AG20443 (cell line): ENCODE measurements around the gene NFKBIA.
"Not testable (repeated sequence)": the region's sequence is repeated elsewhere in the genome, so short reads cannot be mapped to it uniquely, and the experiment has no call there.

ENCODE experiments used
- DNase-seq: peaks from one replicate; pipeline ENCODE4 v3.0.0; 2012; ENCODE audit warnings: low spot score, mixed read lengths

NFKBIA gene

DNA sequence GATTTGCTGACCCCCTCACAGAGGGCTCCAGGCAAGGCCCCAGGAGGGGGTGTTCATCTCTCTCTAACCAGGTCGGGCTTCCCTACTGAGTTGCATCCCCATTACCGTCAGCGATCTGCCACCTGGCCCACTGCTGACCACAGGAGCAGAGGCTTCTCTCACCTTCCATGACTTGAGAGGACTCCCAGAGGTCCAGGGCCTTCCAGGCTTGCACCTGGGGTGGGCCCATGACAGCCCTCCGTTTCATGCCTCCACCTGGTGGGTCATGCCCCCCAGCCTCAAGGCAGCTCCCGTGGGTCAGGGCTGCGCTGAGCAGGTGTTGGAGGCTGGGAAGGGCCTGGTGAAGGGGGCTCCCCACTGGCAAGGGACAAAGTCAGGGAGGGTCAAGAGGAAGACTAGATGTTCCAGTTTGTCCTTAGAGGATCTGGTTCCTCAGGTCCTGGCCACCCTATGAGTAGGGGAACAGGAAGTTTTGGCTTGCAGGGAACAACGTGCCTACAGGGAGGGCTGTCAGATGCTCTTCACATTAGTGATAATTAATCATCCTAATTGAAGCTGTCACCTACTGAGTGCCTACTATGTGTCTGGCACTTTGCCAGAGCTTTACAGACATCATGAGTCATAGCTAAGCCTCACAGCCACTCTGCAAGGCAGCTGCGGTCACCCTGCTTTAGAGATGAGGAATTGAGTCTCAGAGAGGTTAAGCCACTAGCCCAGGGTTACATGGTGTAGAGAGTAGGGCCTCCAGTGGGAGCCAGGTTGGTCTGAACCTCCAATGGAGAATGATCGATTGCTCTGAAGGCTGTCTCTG, 13.8 kb downstream of the NFKBIA start:
- no peak for DNase-seq

GRCh38 chr14:35389315-35389667, 15.3 kb downstream of the NFKBIA start:
- no peak for DNase-seq

GRCh38 chr14:35388656-35389314, 15.8 kb downstream of the NFKBIA start:
- DNase-seq, result no peak

- no peak for DNase-seq
Observed at GRCh38 chr14:35387713-35388579, 16.6 kb downstream of the NFKBIA start.

GRCh38 chr14:35387219-35387618, 17.3 kb downstream of the NFKBIA start:
- DNase-seq, result no peak

GRCh38 chr14:35386673-35387125, 17.9 kb downstream of the NFKBIA start:
- no peak for DNase-seq

- peak; percentile 90 for DNase-seq
Observed at GRCh38 chr14:35385042-35385839, 19.3 kb downstream of the NFKBIA start.

- DNase-seq, result peak; percentile 89
Observed at GRCh38 chr14:35384455-35385041, 20.0 kb downstream of the NFKBIA start.

GRCh38 chr14:35383569-35384454, 20.7 kb downstream of the NFKBIA start:
- DNase-seq, result no peak

- DNase-seq, result no peak
Observed at GRCh38 chr14:35380794-35381193, 23.8 kb downstream of the NFKBIA start.

DNA sequence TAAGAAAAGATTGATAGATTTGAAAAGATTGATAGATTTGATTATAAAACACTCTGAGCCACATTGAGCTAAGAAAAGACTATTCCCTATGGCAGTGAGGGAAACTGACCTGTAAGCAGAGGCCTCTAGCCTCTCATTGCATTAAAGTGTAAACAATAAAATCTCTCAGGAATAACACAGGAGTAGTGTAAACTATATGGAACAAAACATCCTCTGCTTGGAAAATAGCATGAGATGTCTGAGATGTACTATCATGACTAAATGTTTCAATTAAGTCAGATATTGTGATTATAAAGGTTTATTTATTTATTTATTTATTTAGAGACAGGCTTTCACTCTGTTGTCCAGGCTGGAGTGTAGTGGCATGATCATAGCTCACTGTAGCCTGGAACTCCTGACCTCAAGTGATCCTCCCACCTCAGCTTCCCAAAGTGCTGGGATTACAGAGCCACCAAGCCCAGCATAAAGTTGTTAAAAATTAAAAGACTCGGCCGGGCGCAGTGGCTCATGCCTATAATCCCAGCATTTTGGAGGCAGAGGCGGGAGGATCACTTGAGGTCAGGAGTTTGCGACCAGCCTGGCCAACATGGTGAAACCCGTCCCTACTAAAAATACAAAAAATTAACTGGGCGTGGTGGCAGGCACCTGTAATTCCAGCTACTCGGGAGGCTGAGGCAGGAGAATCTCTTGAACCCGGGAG, 25.2 kb downstream of the NFKBIA start:
- not testable (repeated sequence) for DNase-seq

DNA sequence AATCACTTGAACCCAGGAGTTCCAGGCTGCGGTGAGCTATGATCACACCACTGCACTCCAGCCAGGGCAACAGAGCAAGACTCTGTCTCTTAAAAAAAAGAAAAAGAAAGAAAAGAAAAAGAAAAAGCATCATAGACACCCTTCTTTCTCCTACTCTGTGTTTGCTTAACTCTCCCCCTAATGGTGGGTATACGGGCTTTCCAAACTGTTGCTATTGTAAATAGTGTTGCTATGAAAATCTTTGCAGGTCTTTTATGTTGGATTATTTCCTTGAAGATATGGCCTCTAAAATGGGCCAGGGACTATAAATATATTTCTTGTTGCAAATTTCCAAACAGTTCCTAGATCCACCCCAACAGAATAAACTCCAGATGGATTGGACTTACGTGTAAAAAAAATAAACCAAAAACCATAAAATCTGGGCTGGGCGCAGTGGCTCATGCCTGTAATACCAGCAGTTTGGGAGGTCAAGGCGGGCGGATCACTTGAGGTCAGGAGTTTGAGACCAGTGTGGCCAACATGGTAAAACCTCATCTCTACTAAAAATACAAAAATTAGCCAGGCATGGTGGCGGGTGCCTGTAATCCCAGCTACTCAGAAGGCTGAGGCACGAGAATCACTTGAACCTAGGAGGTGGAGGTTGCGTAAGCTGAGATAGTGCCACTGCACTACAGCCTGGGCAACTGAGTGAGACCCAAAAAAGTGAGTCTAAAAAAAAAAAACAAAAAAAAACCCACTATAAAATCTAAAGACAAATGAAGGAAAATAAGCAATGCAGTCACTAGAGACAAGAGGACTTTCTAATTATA, 25.9 kb downstream of the NFKBIA start:
- no peak for DNase-seq

DNA sequence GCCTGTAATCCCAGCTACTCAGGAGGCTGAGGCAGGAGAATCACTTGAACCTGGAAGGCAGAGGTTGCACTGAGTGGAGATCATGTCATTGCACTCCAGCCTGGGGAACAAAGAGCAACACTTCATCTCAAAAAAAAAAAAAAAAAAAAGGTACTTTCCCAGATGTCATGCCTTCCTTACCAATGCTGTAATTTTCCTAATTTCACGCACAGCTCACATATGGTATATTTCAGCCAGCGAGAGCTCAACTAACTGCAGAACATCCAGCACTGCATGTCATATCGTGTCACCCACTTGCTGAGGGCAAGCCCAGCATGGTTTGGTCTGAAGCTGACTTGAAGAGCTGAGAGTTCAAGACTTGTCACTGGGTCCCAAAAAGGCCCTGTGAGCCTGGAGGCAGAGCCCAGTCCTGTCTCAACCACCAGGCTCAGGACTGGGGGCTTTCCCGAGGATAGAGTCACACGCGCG, 29.0 kb downstream of the NFKBIA start:
- DNase-seq, result no peak

GRCh38 chr14:35374263-35374712, 30.3 kb downstream of the NFKBIA start:
- peak; percentile 84 for DNase-seq

GRCh38 chr14:35373208-35373607, 31.3 kb downstream of the NFKBIA start:
- not testable (repeated sequence) for DNase-seq

DNA sequence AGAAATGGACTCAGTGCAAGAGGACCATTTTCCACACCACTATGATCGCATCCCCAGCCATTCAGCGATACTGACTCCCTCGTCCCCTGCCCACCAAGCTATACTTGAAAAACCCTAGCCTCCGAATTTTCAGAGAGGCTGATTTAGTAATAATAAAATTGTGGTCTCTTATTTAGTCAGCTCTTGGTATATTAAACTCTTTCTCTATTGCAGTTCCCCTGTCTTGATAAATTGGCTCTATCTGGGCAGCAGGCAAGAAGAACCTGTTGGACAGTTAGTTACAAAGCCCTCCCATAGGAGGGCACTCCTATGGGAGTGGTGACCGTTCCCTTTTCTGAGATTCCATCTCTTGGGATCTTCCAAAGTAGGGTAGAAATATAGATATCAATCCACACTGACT, 33.6 kb downstream of the NFKBIA start:
- no peak for DNase-seq

DNA sequence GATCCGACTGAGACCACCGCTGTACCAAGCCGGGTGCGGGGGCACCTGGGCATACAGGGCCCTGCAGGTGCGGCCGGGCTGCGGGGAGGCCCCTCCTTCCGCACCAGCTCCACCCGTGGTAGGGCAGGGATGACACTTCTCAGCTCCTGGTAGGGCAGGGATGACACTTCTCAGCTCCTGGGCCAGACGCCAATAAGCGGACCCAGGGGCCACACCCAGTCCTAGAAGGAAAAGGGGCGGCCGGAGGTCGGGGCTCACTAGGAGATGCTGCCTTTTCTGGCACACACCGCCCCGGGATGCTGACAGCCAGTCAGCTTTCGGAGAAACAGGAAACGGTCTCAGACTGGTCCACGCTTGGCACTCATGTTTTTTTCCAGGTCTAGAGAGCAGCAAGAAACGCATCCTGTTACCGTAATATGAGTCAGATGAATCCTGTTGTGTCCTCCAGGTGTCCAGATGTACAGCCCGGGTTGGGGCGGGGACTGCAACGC, 34.8 kb downstream of the NFKBIA start:
- DNase-seq, result no peak
